ENCODE data around the gene MAN2A1.

MAN2A1 gene

DNA sequence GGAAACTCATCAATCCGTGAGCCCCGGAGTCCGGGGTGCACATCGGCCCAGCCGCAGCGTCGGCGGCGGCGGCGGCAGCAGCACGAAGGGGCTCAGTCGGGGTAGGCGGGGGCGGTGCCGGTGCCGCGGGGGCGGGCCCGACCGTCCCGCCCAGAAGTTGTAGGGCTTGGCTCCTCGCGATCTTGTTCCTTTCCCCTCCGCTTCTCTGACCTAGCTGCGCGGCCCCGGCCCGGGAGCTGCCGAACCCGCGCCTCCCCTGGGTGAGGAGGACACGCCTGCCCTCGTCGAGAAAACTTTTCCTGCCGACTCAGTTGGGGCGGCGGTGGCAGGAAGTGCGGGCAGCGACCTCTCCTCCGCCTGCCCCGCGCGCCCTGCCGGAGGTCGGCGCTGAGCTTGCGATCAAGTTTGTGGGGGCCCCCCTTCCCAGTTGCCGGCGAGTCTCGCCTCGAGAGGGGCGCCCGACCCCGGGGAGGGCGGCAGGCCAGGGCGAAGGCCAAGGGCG lies at the start of gene MAN2A1:
Gene MAN2A1, plus strand, starts transcription at position 188 of the 502 bp plus-strand sequence. CDS start 491 bp downstream, outside the sequence.
- DNase-seq = peak; percentile 77

GRCh38 chr5:109640976-109641375 lies 48.8 kb upstream of the MAN2A1 start:
- no peak for DNase-seq

DNA sequence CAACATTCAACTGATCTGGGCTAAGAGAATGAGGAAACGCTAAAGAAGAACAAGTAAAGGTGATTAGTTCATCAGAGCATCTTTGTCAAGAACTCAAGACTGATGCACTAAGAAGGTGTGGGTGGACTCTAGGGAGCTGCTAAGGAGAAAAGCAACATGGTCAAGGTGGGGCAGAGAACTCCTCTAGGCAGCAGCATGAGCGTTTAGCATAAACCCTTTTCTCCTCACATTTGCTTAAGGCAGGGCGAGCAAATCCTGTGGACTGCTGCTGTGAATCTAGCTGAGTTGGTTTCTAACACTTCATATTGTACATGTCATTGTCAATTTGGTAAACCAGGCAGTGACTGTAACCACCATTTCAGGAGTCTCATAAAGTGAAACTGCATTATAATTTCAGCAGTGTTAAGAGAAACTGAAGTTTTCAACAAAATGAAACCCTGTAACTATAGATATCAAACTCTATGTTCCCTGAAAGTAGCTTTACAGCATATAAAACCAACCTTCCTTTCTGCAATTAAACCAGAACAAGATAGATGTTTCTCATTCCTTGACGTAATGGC lies 45.9 kb upstream of the MAN2A1 start:
- DNase-seq = no peak

DNA sequence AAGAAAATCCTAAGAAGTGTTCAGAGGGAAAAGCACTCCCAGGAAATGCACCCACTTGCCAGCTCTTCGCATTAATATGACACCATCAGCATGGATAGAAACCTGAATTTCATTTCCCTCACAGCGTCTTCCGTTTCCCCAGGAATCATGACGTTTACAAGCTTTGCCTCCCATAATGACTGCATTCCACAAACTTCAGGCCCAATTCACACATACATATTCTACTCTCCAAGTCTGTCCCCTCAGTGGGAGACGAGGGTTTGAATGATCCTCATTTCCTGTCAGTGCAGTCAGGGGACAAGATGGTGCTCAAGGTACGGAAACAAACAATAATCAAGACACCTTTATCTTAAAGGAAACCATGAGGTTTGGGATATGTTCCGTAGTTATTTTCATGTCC lies 44.9 kb upstream of the MAN2A1 start:
- DNase-seq = no peak

DNA sequence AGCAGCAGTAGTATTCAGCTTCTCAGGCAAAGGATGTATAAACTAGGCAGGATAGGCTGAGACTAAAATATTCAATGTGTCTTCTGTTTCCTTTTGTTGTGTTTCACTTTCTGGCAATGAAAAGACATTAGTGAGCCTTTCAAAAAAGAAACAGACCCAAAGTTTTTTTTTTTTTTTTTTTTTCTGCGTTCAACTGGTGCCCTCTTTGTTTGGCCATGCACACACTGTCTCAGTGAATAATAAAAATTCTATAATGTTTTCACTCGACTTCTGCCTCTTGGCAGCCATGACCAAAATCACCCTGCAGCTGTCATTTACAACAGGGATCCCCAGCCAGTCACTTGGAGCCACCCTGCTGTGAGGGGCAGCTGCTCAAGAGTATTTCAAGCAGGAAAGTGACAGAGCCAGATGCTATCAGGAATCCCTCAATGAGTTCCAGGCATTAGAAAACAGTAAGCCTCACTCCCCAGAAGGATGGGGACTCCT lies 44.0 kb upstream of the MAN2A1 start:
- no peak for DNase-seq

DNA sequence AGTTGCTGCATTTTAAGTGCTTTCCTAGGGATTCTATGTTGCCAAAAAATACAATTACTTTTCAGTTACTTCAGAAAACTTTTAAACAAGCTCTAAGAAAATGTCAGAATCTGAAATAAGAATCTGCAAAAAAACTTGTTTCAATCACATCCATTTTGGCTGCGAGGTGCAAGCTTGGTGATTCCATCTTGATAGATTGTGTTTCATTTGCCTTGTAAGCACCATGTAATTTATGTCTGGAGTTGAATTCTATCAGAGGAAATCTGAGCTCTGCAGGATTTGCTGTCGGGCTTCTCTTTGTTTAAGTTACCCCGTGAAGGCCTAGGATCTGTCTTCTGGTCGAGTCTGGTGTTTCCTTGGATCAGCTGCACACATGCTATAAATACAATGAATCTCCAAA lies 40.4 kb upstream of the MAN2A1 start:
- no peak for DNase-seq

GRCh38 chr5:109650493-109650892 lies 39.2 kb upstream of the MAN2A1 start:
- no peak for DNase-seq

DNA sequence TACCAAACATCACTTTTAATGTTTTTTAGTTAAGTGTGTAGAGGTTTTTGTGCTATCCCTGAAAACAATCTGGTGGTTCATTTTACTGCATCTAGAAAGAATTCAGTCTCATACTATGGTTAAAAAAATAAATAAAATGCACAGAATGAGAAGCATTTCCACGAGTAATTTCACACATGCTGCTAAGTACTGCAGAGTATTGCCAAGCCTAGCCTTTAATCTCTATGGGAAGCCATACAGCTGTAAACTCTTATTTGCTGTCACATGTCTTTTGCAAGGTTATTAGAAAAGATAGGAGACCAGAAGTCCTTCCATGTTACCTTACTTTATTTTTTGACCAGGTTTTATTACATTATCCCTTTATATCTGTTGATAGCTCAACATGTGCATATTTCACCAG lies 37.6 kb upstream of the MAN2A1 start:
- no peak for DNase-seq

- DNase-seq = no peak
These were observed 36.7 kb upstream of the MAN2A1 start for GRCh38 chr5:109653042-109653441.

- DNase-seq = no peak
These were observed 36.0 kb upstream of the MAN2A1 start for GRCh38 chr5:109653561-109654239.

- no peak for DNase-seq
These were observed 35.3 kb upstream of the MAN2A1 start for GRCh38 chr5:109654455-109654854.

- DNase-seq = no peak
These were observed 33.9 kb upstream of the MAN2A1 start for GRCh38 chr5:109655841-109656240.

DNA sequence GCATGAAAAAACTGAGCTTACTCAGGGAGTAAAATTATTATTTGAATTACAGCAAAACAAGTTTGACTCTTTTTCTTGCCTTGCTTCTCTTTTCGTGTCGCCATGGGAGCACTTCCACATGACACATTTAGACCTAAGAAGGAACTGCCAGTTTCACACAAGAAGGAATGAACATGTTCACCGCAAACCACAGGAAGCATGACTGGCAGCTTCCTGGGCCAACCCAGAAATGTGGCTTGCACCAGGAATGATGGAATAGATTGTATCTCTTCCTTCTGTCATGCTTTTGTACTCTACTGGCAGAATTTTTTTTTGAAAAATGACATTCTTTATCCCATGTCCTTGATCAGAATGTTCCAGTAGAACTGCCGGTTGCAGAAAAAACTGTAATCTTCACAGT lies 32.9 kb upstream of the MAN2A1 start:
- DNase-seq = no peak

DNA sequence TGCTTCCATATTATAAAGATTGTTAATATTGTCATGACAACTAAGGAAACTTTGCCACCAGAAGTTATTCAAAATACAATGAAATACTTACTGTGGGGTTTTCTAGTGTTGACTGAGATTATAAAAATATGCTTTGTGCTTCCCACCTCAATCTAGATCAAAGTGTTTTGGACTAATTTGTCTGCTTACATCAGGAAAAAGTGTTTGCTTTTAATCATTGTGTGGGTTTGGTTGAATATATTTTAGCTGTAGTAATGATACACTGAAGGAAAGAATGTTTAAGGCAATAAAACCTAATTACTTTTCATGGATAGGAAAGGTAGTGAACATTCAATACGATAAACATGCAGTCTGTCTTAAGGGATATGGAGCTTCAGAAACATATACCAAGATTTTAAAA lies 29.8 kb upstream of the MAN2A1 start:
- DNase-seq = no peak

DNA sequence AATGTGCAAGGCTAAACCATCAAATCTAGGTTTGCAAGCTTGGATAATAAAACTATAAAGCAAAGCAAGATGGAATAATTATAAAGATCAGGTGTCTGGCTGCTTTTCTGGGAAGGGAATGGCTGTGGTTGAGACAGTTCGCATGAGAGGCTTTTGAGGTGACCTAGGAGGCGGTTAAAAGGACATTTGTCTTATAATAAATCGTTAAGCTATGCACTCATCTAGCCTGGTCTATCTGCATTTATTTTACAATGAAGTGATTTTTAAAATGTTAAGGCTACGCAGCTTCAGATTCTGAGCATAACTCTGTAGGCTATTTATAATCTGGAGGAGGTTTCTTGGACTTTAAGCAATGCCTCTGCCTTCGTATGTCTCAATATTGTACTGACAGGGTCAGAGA lies 29.4 kb upstream of the MAN2A1 start:
- no peak for DNase-seq

- no peak for DNase-seq
These were observed 21.5 kb upstream of the MAN2A1 start for GRCh38 chr5:109668237-109668636.

- DNase-seq = no peak
These were observed 20.9 kb upstream of the MAN2A1 start for GRCh38 chr5:109668668-109669422.

DNA sequence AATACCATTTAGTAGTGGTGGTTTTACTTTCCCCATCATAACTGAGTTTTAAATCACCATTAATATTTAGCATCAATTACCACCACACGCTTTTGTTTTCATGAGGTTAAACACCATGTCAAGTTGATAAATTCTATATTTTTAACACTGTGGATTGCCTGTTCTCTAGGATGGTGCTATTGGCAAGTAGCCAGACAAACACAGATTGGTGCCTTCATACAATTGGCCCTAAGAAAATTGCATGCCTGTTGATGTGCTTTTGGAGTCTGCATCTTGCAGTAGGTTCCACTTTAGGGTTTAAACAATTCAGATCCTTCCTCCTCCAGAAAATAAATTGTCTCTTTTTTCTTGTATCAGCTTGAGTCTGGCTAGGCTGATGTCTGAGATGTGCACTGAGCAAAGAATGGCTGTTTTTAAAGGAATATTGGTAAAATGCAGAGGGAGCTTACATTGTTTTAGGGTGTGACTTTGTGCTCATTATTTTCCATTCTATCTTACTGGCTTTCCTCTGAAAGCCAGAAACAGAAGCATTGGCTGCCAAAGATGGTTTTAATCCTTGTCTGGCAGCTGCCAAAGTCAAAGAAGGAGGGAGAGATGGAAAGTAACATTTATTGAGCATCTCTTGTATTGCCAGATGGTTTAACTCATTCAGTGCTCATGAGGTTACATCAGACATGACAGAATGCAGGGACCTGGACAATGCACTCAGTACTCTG lies 19.6 kb upstream of the MAN2A1 start:
- DNase-seq = no peak

DNA sequence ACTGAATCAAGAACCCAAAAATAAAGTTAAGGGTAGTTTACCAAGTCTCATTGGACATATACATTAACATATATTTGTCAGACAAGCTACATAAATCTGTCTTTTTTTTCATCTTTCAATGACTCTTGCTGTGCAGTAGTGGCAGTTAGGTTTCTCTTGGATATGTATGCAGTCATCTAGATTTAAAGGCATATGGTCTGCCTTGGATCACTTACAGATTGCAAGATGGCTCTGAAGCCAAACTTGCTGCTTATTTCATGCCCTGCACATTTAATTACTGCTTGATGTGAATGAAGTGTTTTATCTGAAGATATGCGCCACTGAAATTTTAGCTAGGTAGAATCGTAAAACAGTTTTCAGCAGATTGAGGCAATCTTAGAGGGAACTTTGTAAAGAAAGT lies 18.6 kb upstream of the MAN2A1 start:
- no peak for DNase-seq

GRCh38 chr5:109674596-109674995 lies 15.1 kb upstream of the MAN2A1 start:
- DNase-seq = no peak

DNA sequence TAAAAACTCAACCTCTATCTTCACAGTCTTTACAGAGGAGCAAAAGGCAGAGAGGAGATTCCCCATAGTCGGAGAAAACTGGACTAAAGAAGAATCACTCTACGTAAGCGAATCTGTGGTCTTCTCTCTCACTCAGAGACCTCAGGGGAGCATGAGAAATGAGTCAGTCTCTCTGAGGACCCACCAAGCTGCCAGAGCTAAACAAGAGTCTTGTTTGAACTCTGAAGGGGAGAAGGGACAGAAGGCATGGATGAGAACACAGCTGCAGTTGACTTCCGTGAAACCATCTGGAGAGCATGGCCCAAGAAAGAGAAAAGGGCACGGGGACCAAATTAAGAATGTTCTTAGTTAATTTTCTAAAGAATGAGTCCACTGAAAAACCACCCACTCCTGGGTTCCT lies 12.8 kb upstream of the MAN2A1 start:
- DNase-seq = no peak

DNA sequence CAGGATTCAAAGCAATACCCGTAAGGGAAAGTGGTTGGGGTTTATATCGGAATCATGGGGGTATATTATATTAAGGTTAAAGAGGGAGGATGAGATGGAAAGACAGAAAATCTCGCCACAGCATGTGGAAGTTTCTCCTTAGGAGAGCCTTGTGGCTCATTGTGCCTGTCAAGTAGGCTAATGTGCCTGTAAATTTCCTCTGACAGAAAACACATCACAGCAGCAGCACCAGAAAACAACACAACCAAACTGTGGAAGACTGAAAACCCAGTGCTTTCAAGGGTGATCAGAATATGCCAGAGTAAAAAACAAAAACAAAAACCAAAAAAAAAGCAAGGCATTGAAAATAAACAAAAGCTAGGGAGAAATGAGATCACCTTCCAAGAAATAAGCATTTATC lies 11.3 kb upstream of the MAN2A1 start:
- DNase-seq = no peak

- DNase-seq = no peak
These were observed 8.0 kb upstream of the MAN2A1 start for GRCh38 chr5:109681763-109682162.

All from kidney glomerular epithelial cell (primary cell).